Adrenal gland (tissue), 12 donors: Measurements from ENCODE around the gene CHMP2A. TPM values are rescaled to one million over a fixed set of nuclear protein-coding genes. Genes with fewer than 3 reads are reported as not detected.
A peak's percentile ranks its signal among the peaks of the same experiment; 100 is the strongest.

Experiments
- DNase-seq, 7 donors: peaks; one replicate each; pipeline ENCODE4 v3.0.0-alpha.2; 2019 to 2020
- H3K27ac ChIP-seq, 5 donors: fragments of 200-600 bp; sonication (generic) in 4 of 5; 1 replicate in 3 of 5; 2 replicates in 2 of 5; pipeline versions ENCODE4 v1.5.1 to v1.8.0; 2016 to 2020; ENCODE audit warnings: mild to moderate bottlenecking in 1 of 5
- H3K27me3 ChIP-seq: fragments of 200-600 bp; 2 replicates; pipeline ENCODE4 v1.8.0; 2021
- H3K36me3 ChIP-seq, 2 donors: fragments of 200-600 bp; replicated peaks in 1 of 2; 1 replicate in 1 of 2; 2 replicates in 1 of 2; pipeline versions ENCODE4 v1.5.1 to v1.8.0; 2018 to 2022
- H3K4me1 ChIP-seq, 2 donors: fragments of 200-600 bp; replicated peaks in 1 of 2; 1 replicate in 1 of 2; 2 replicates in 1 of 2; pipeline versions ENCODE4 v1.5.1 to v1.8.0; 2018 to 2021
- H3K4me3 ChIP-seq, 4 donors: fragments of 200-600 bp; sonication (generic) in 3 of 4; one replicate each; pipeline ENCODE4 v1.5.1; 2016 to 2018
- H3K9me3 ChIP-seq, 3 donors: fragments of 200-600 bp; sonication (generic) in 1 of 3; replicated peaks in 1 of 3; 1 replicate in 2 of 3; 2 replicates in 1 of 3; pipeline versions ENCODE4 v1.5.1 to v1.8.0; 2016 to 2021
- POLR2A ChIP-seq, 2 donors: fragments of 450-650 bp; IDR thresholded peaks; one replicate each; pipeline ENCODE4 v1.6.1; 2017; ENCODE audit warnings: antibody characterized with exemption in 2 of 2, mild to moderate bottlenecking in 2 of 2, moderate library complexity in 1 of 2
- WGBS, 4 donors: extraction: QIAGEN DNeasy Blood & Tissue Kit in 2 of 4; methylation state at CpG; one replicate each; pipeline versions ENCODE4 v1.1.5 to v1.1.7; 2013 to 2017; 5-methylcytosine and 5-hydroxymethylcytosine counted together
- intact Hi-C, 2 donors: fragments of 100-400 bp; cut with DNase I; formaldehyde crosslinking; loops; one replicate each; pipeline versions ENCODE4 v1.14.1 to v1.15.0; 2022 to 2023
- polyA plus RNA-seq, 3 donors: library from polyadenylated mRNA; stranded (reverse); fragments of 200-250 nt in 2 of 3; fragments of 350-450 nt in 1 of 3; fragmentation: Illumina TruSeq in 1 of 3; extraction: RNeasy Lipid Tissue Mini Kit (QIAGEN cat#74804) in 1 of 3; gene quantifications; one replicate each; pipeline ENCODE4 v1.2.3, GENCODE V29; 2013 to 2014
- total RNA-seq, 9 donors: library from RNA; depleted of rRNA in 4 of 9; stranded (reverse); fragments of >200 nt in 4 of 9; fragments of 120-200 nt in 1 of 9; fragmentation: NEBNext Ultra II Directional in 1 of 9; extraction: Animal tissue kit (Norgen Biotek cat#: 25700) in 1 of 9; gene quantifications; one replicate each; pipeline versions ENCODE4 v1.1.0 to v1.2.4, GENCODE V29; 2013 to 2023
- TF ChIP-seq, protein P1 (sequence below), 6 experiments: fragments of 450-650 bp in 4 of 6; fragments of 200-600 bp in 2 of 6; sonication (generic) in 1 of 6; IDR thresholded peaks; 1 replicate in 5 of 6; 2 replicates in 1 of 6; pipeline versions ENCODE4 v1.5.1 to v1.8.0; 2016 to 2021; ENCODE audit warnings: antibody characterized with exemption in 6 of 6, mild to moderate bottlenecking in 2 of 6, moderate library complexity in 1 of 6
- donor health status: healthy with polysubstance abuse.
- donor health status: Bipolar disorder and iron deficiency.
- donor health status: DM: yes; HTN: yes; CAD: no.
- donor health status: DM: no; HTN: no; CAD: no.
- donor health status: DM: no; HTN: no; CAD: no.
- donor health status: DM: yes; HTN: yes; CAD: no.

Gene CHMP2A
- total and polyA plus RNA-seq, 12 donors, result 146 to 560 (median 210) TPM

DNA sequence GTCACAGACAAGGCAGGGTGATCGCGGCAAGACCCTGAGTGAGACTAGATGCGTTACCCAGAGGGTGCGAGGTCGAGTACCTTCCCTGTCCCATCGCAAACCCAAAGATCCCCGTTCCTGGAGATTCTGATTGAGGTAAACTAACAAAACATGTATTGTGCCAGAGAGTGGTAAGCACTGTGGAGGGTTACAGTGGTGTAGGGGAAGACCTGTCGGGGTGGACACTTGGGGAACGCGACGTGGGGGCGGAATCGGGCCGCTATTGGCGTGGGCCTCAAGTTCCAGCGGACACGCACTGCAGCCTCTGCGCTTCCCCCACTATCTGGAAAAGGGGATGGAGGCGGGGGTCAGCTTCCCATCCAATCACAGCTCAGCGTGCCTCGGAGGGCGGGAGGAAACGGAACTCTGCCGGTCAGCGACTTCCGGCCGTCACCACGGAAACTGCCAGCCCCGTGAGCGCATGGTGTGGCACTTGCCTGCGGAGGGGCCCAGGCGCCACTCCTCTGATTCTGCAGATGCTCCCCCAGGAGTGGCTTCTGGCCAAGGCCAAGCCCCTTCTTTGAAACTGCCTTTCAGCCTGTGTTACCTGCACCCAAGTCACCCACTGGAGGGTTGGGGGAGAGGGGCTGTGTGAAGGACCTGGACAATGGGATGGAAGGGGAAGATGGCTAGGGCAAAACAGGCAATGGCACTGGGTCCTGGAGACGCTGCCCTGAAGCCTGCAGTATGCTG lies 4.5 kb upstream of the CHMP2A start:
- H3K4me1 ChIP-seq, result peaks cover 38 to 61% of the 10 kb centered on the region in 2 donors
- intact Hi-C loops, result no loop called here
- peak overlapping the region; percentile 97 to 100 (median 100) for H3K27ac ChIP-seq
- DNase-seq, result peak; percentile 90 to 97 (median 96)
- H3K27me3 ChIP-seq, result no peaks in the 10 kb centered on the region
- WGBS, 4 donors, result 1 to 3% (median 1%) methylated on average over 17 to 33 of the region's 33 CpGs
- peaks cover 0 to 14% of the 10 kb centered on the region in 2 donors for H3K36me3 ChIP-seq
- no peaks in the 10 kb centered on the region for H3K9me3 ChIP-seq
- peak overlapping the region; percentile 2 to 95 (median 55) for H3K4me3 ChIP-seq
- TF ChIP-seq, protein P1, sequence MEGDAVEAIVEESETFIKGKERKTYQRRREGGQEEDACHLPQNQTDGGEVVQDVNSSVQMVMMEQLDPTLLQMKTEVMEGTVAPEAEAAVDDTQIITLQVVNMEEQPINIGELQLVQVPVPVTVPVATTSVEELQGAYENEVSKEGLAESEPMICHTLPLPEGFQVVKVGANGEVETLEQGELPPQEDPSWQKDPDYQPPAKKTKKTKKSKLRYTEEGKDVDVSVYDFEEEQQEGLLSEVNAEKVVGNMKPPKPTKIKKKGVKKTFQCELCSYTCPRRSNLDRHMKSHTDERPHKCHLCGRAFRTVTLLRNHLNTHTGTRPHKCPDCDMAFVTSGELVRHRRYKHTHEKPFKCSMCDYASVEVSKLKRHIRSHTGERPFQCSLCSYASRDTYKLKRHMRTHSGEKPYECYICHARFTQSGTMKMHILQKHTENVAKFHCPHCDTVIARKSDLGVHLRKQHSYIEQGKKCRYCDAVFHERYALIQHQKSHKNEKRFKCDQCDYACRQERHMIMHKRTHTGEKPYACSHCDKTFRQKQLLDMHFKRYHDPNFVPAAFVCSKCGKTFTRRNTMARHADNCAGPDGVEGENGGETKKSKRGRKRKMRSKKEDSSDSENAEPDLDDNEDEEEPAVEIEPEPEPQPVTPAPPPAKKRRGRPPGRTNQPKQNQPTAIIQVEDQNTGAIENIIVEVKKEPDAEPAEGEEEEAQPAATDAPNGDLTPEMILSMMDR (IDR thresholded peaks at IDR 0.05), result no peak
- TF ChIP-seq POLR2A (IDR thresholded peaks at IDR 0.05), result peak; percentile 54 to 82

DNA sequence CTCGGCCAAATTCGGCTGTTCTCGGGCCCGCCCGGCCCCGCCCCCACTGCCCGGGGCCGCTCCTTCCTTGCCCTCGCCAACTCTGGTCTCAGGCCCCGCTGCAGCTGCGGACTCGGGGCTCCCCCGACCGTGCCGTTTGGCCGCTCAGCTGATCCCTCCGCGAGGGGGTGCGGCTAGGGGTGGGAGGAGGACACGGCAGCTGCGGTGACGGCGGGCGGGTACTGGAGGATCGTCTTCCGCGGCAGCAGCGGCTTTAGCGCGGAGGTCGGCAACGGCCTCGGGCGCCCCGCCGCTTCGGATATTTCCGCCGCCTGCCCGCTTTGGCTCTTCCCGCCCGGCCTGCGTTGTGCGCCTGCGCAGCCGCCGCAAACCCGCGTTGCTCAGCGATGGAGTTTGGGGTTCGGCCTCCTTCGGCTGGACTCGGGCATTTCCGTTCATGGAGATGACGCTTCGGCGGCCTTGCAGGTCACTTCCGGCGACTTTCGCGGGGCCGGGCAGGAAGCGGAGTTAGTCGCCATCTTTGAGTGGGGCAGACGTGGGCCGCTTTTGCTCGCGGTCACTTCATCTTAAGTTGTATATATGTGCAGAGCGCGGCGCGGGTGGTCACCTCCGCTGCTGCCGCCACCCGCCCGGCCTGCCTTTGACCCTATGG lies 3.8 kb upstream of the CHMP2A start:
- peak; percentile 99 to 100 (median 99) for DNase-seq
- H3K4me1 ChIP-seq, result peaks cover 45 to 68% of the 10 kb centered on the region in 2 donors
- 0 to 1% (median 0%) methylated on average over 43 to 76 of the region's 76 CpGs; no CpG with 5 or more reads in 1 of the 4 donors for WGBS, 4 donors

DNA sequence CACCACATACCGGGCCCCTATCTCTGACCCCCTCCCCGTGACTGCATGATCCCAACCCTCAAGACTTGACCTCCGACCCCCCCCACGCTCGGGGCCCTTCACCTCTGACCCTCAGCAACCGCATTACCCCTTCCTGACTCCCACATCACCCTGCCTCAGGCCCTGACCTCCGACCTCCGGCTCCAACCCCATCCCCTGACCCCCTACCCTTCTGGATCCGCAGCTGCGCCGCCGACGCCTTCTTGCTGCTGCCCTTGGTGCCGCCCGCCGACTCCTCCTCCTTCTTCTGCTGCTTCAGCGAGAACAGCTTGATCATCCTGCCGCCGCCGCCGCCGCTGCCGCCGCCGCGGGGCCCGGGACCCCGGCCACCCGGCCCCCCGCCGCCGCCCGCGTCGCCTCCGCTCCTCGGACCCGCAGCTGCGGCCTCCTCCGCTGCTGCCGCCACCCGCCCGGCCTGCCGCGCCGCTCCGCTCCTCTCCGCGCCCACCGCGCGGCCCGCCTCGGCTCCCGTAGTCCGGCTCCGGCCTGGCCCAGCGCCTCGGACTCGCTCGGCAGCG lies 3.2 kb upstream of the CHMP2A start, which contains the start of gene UBE2M:
Gene UBE2M (minus strand): TSS at position 546 of the 557 bp plus-strand sequence. CDS start 230 bp downstream, at position 316.
- H3K27ac ChIP-seq, result peak within 1 kb of the TSS; percentile 97 to 100 (median 100)
- H3K4me3 ChIP-seq, result peak within 1 kb of the TSS; percentile 56 to 95 (median 70)
- peaks cover 48 to 70% of the 10 kb centered on the region in 2 donors for H3K4me1 ChIP-seq
- no peak for TF ChIP-seq POLR2A (IDR thresholded peaks at IDR 0.05)
- peaks cover 0 to 18% of the 10 kb centered on the region in 2 donors for H3K36me3 ChIP-seq
- 0 to 1% (median 0%) methylated on average over 16 to 62 of the region's 62 CpGs for WGBS, 4 donors
- intact Hi-C loops, result no loop called here
- DNase-seq, result peak; percentile 64 to 86 (median 74)
- H3K9me3 ChIP-seq, result no peaks in the 10 kb centered on the region
- H3K27me3 ChIP-seq, result no peaks in the 10 kb centered on the region

More for the DNA sequence above, 3.8 kb upstream of the CHMP2A start:
- H3K36me3 ChIP-seq, result peaks cover 0 to 14% of the 10 kb centered on the region in 2 donors
- peak overlapping the region; percentile 97 to 100 (median 100) for H3K27ac ChIP-seq
- H3K9me3 ChIP-seq, result no peaks in the 10 kb centered on the region
- intact Hi-C loops, result no loop called here
- H3K4me3 ChIP-seq, result peak overlapping the region; percentile 2 to 95 (median 60)
- TF ChIP-seq POLR2A (IDR thresholded peaks at IDR 0.05), result peak; percentile 41 to 62
- TF ChIP-seq, protein P1 (IDR thresholded peaks at IDR 0.05), result no peak
- no peaks in the 10 kb centered on the region for H3K27me3 ChIP-seq

DNA sequence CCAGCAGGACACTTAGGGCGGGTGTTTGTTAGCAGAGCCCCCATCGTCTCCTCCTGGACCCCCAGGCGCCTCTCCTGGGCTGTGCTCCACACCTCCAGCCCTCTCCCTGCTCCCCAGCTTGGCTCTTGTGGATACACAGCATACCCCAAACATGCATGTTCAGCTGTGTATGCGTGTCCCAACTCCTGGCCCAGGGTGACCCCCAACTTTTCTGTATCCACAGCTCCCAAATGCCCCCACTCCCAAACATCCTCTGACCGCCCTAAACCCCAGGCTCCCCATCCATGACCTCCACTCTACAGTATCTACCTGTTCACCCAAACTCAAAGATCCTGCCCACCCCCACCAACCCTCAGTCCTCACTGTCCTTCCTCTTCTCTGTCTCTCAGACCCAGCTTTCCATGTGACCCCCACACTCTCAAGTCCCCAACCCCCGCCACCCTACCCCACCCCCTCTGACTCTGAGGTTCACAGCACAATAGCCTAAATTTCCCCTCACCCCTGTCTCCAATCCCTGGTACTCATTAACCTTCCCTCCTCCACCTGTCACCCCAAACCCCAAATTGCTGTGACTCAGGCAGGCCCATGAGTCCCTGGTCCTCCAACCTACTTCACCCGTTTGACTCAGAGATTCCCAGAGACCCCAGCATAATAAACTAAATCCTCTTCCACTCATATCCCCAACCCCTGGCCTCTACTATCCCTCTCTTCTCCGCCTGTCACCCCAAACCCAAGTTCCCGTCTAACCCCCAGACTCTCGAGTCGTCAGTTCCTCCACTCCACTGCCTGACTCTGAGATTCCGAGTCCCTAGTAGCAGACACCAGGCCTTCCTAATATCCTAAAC lies 2.5 kb upstream of the CHMP2A start:
- H3K9me3 ChIP-seq, result no peaks in the 10 kb centered on the region
- WGBS, 4 donors, result 20 to 29% (median 28%) methylated on average over 12 of the region's 12 CpGs
- H3K27me3 ChIP-seq, result no peaks in the 10 kb centered on the region
- DNase-seq, result peak in 4 of 7 donors; percentile 31 to 60 (median 42)
- H3K4me3 ChIP-seq, result peak overlapping the region in 3 of 4 donors; percentile 60 to 95 (median 79)
- peaks cover 41 to 65% of the 10 kb centered on the region in 2 donors for H3K4me1 ChIP-seq
- TF ChIP-seq, protein P1 (IDR thresholded peaks at IDR 0.05), result no peak
- TF ChIP-seq POLR2A (IDR thresholded peaks at IDR 0.05), result no peak
- peaks cover 0 to 25% of the 10 kb centered on the region in 2 donors for H3K36me3 ChIP-seq
- peak overlapping the region; percentile 86 to 100 (median 100) for H3K27ac ChIP-seq
- intact Hi-C loops, result no loop called here
